Activated CD4-positive, CD25-positive, alpha-beta regulatory T cell treated with anti-CD3 and anti-CD28 coated beads, Interleukin-2, amount 50 U/mL, for 24 hours (primary cell): Measurements from ENCODE around the gene ATRN.

Experiments used
- ATAC-seq, 2 donors: fragments of 150-1000 bp; cut with Tn5 transposase; one replicate each; pipeline ENCODE4 v1.10.0; 2021; ENCODE audit warnings: mild to moderate bottlenecking in 1 of 2, moderate library complexity in 1 of 2

Gene ATRN

DNA sequence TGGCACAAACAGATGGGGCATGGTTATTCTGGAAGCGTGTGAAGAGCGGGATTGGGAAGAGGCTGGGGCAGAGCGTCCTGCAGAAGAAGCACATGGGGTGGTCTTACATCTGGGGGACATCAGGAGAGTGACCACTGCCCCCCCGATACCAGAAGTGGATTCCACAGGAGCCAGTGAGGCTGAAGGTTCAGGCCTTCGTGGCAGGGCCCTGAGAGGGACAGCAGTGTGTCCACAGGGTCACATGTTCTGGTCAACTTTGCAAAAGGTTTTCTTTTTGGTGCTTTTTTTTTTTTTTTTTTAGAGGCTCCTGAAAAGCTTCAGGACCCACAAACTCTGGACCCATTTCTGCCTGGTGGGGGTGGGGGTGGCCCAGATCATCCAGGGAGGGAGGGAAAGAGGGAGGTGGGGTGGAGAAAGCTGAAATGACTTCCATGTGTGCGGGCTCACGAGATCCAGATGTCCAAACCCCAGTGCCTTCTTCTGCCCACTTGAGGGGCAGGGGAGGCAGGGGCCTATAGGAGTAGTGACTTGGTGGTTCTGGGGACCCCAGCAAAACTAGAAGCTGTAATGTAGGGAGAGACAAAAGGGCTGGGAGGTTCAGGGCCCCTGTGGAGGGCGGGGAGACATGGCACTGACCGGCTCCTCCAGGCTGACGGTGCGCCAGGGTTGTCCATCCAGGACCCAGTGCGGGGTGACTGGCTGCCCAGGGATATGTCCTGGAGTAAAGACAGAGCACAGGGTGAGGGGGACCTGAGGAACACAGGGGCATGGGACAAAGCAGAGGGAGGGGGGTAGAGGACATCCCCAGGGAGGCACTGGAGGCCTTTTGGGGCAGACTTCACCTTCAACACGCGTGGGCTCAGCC, 208.3 kb downstream of the ATRN start:
- ATAC-seq, result no peak

DNA sequence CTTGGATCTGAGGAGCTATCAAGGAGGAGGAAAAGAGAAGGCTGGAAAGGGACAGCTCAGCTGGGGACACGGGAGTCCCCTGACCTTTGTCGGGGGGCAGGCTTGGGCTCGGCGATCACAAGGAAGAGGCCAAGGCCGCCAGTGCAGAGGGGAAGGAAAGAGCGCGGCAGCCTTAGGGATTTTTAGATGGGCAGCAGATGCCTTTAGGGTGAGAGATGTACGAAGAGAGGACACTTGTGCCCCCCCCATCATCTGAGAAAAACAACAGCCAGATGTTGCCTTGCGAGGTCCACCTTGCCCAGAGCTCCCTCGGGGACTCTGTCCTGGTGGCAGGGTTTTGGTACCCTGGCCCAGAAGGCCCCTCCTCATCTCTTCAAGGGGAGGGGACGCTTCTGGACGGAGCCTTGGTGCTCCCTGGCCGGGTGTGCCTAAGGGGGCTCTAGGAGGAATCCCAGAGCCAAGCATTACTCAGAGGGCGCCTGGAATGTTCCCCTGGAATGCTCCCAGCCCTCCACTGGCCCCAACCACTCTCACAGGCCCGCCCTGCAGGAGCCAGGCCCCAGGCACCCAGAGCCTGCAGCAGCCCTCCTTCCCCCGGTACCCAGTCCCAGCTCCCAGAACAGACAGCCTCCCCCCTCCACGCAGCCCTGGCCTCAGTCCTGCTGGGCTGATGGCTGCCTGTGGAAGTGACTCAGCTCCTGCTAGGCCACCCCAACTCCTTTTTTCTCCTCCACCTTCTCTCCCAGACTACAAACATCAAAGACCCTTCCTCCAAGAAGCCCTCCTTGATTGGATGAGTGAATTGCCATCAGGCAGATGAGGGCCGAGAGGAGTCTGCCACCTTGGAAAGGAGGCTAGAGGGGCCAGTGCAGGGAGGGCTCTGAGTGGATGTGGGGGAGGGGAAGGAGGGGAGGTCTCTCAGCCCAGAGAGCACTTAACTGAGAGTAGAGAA, 209.2 kb downstream of the ATRN start:
- no peak for ATAC-seq

GRCh38 chr20:3680701-3681351, 210.0 kb downstream of the ATRN start:
- no peak for ATAC-seq

DNA sequence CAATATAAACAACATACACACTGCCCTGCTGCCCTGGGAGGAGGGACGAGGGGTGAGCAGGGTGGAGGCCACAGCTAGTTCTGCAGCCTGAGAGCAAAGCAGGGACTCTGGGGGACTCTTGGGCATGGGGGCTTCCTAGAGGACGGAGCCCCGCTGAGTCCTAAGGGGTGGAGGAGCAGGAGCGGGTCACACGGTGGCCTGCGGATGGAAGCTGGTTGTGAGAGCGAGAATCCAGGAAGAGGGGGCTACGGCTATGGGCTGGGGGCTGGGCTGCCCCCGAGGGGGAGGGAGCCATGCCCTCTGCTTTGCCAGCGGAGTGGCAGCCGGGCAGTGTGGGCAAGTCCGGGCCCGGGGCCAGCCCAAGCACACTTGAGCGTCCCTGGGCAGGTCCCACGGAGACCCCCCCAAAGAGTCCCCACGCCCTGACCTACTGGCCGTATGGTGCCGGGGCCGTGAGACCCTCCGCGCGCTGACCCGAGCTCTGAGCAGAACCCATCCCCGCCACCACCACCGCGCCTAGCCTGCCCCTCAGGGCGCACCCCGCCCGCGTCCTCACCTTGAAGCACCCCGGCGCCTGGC, 210.6 kb downstream of the ATRN start:
- ATAC-seq, result no peak

GRCh38 chr20:3681931-3682781, 211.3 kb downstream of the ATRN start, which contains the start of gene ADAM33:
Gene ADAM33, minus strand, starts transcription at chr20:3682010. Its CDS starts 6 bp downstream, at chr20:3682004.
- no peak for ATAC-seq

GRCh38 chr20:3685341-3685740, 214.5 kb downstream of the ATRN start:
- ATAC-seq, result no peak

DNA sequence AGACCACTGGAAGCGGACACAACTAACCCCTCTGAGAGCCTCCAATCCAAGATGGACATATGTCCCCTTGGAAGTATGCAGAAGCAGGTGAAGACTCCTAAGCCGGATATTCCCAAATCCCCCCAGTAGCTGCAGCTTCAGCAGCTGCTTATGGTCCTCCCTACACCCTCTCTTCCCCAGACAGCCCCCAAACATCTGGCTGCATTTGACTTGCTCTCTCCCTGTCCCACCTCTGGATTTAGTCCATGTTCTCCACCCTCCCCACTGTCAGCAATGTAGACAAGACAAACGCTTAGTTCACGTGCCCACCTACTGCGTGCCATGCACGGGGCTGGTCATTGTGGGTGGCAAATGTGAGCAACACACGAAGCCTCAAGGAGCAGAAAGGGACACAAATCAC, 215.6 kb downstream of the ATRN start:
- no peak for ATAC-seq

DNA sequence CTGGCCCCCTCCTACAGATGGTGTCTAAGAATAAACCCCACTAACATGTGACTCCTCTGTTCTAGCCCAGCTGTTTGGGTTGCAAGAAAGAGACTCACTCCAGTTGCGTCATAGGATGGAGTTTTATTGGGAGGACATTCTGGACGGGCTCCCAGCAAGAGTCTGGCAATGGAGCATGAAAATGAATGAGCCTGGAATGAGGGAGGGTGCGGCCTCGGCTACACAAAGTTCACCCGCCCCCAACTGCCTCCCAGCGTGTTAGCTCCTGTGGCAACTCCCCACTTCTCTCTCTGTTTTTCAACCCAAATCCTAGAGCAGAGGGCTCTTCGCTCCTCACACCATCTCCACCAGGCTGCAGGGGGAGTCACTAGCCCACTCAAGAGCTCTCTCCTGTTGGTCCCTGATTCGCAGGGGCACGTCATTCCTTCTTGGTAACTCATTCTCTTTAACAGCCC, 216.1 kb downstream of the ATRN start:
- no peak for ATAC-seq

DNA sequence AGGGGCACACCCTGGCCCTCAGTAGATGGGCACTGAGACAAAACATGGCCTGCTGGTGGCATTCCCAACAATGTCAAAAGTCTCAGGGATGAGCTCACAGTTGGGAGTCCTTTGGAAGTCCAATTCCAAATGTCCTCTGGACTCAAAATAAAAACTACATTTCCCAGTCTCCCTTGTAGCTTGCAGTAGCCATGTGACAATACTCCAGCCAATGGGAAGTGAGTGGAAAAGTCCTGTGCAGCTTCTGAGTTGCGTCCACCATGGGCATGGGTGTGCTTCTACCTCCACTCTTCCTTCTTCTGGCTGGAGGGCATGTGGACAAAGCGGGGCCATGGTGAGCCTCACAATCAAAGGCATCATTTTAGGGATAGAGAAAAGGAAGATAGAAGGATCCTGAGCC, 216.8 kb downstream of the ATRN start:
- ATAC-seq, result no peak

- ATAC-seq, result no peak
Observed at GRCh38 chr20:3689978-3690377, 219.2 kb downstream of the ATRN start.

DNA sequence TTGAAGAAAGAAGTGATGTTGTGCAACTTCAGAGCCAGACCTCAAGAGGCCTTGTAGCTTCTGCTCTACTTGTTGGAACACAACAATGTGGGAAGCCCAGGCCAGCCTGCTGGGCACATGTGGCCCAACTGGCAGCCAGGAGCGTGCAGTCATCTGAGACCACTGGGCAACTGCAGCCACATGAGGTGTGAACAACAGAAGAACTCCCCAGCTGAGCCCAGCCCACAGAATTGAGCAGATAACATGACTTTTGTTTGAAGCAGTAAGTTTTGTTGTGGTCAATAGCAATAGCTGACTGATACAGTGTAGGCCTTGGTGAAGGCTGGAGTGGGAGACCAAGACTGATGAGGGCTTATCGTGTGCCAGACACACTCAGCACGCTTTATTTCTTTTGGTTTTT, 219.6 kb downstream of the ATRN start:
- ATAC-seq, result no peak

- ATAC-seq, result no peak
Observed at GRCh38 chr20:3691306-3691705, 220.5 kb downstream of the ATRN start.

DNA sequence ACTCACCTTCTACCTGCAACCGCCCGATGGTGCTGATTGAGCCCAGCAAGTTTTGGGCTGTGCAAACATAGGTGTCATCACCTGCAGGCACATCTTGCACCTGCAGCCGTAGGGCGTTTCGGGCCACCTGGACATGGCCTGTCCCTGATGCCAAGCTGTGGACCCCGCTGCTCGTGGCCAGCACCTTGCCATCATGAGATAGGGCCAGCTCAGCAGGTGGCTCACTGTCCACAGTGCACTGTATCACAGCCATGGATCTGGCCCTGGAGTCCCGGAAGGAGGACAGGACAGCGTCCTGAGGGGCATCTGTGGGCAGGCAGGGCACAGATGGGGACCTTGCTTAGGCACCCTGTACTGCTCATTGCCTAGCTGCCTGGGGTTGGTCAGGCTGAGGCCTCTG, 221.1 kb downstream of the ATRN start:
- ATAC-seq, result no peak

GRCh38 chr20:3692706-3693294, 222.0 kb downstream of the ATRN start:
- ATAC-seq, result no peak

DNA sequence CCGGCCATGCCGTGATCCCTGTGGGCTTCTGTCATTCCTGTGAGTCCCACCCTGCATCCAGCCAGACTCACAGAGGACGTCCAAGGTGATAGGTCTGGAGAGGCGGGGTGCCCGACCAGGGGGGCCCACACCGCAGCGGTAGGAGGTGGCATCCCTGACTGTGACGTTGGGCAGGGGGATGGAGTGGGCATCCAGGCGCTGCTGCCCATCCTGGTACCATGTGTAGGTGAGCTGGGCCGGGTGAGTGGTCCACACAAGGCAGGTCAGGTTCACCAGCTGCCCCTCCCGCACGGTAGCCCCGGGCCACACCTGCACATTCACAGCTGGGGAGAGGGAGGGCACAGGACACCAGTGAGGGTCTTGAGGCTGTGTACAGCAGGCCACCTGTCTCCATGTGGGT, 222.6 kb downstream of the ATRN start:
- ATAC-seq, result no peak

DNA sequence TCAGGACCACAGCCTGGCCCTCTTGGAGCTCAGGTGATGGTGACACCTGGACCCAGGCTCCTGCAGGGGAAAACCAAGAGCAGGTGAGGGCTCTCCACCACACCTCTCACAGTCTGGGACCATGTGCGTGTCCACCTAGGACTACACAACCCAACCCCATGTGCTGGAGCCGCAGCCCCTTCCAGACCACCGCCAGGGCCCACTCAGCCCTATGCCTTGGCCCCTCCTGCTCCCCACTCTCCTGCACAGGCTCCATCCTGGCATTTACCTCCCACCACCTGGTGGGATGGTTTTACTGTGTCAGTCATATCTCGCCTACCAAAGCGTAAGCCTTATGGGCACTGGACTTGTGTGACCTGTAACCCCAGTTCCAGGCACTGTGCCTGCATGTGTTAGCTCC, 224.0 kb downstream of the ATRN start:
- ATAC-seq, result no peak

DNA sequence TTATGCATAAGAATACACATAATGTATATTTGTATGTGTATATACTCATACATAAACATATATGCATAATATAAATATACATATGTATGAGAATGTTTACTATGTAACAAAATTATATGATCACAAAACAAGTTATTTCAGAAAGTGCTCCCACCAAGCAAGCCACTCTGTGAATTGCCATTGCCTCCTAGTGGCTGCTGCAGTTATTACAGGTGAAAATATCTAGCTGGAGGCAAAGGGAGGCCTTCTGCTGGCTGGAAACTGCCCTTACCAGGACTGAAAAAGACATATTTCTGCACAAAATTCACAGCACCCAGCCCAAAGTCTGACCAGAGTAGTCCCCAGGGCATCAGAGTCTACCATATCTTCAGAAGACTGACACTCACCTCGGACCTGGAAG, 225.4 kb downstream of the ATRN start:
- no peak for ATAC-seq

DNA sequence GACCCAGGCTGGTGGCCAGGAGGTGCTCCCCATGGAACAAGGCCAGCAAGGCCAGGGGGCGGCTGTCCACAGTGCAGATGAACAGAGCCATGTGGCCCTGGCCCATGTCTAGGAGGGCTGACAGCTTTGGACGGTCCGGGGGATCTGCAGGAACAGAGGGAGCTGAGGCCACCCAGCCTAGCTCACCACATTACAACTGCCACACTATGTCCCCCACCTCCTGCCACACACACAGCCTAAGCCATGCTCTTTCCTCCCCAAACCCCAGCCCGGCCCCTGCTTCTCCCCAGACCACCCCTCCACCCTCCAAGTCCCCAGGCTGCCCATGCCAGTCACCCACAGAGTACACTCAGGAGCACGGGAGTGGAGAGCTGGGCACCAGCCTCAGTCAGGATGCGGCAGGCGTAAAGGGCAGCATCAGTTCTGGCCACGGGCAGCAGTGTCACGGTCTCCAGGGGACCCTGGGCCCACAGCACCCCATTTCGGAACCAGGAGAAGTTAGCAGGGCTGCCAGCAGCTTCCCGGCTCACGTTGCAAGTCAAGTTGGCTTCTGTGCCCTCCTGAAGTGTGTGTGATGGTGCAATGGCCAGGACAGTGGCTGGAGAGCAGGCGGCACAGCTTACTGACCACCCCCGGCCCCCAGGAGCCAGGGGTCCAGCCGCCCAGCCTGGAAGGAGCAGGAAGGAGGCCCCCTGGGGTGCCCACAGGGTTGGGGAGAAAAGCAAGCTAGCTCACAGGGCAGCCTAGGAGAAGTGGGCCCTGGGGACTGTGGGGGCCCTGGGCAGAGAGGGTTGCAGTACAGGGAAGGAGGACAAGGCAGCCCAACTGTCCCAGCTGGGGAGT, 226.1 kb downstream of the ATRN start:
- ATAC-seq, result no peak

GRCh38 chr20:3697588-3698305, 226.9 kb downstream of the ATRN start:
- no peak for ATAC-seq

GRCh38 chr20:3698591-3699001, 227.8 kb downstream of the ATRN start:
- ATAC-seq, result no peak
